Endothelial cell (in vitro differentiated cells): ENCODE data around the gene PRG2. TPM values are rescaled to one million over a fixed set of nuclear protein-coding genes. Genes with fewer than 3 reads are reported as not detected.
"Not testable (repeated sequence)": the region's sequence is repeated elsewhere in the genome, so short reads cannot be mapped to it uniquely, and the experiment has no call there.

Experiments
- DNase-seq: peaks from one replicate; pipeline ENCODE4 v3.0.0; 2021; ENCODE audit warnings: low spot score
- H3K27ac Mint-ChIP-seq: one replicate; pipeline ENCODE4 v1.8.0; 2021; ENCODE audit warnings: mixed read lengths, inconsistent platforms; ENCODE audit not compliant: unreplicated experiment
- H3K27me3 Mint-ChIP-seq: one replicate; pipeline ENCODE4 v1.8.0; 2021; ENCODE audit warnings: mild to moderate bottlenecking, moderate library complexity, mixed read lengths, inconsistent platforms; ENCODE audit not compliant: unreplicated experiment
- H3K36me3 Mint-ChIP-seq: one replicate; pipeline ENCODE4 v1.8.0; 2021; ENCODE audit warnings: mild to moderate bottlenecking, low read depth, mixed read lengths, inconsistent platforms; ENCODE audit not compliant: unreplicated experiment
- H3K4me1 Mint-ChIP-seq: one replicate; pipeline ENCODE4 v1.8.0; 2021; ENCODE audit warnings: mild to moderate bottlenecking, mixed read lengths, inconsistent platforms; ENCODE audit not compliant: unreplicated experiment
- H3K4me3 Mint-ChIP-seq: one replicate; pipeline ENCODE4 v1.8.0; 2021; ENCODE audit warnings: mild to moderate bottlenecking, mixed read lengths, inconsistent platforms; ENCODE audit not compliant: unreplicated experiment
- H3K9me3 Mint-ChIP-seq: one replicate; pipeline ENCODE4 v1.8.0; 2021; ENCODE audit warnings: mixed read lengths, inconsistent platforms; ENCODE audit not compliant: unreplicated experiment
- total RNA-seq: library from RNA; stranded (reverse); fragmentation: NEBNext Ultra II Directional; extraction: Animal tissue kit (Norgen Biotek cat#: 25700); gene quantifications from one replicate; pipeline ENCODE4 v1.2.1, GENCODE V29; 2021; ENCODE audit not compliant: unreplicated experiment
- TF ChIP-seq, protein P1 (sequence below): fragments of 200-600 bp; sonication (generic); IDR thresholded peaks from one replicate; pipeline ENCODE4 v1.5.0; 2021; ENCODE audit warnings: antibody characterized with exemption; ENCODE audit not compliant: unreplicated experiment

The PRG2 gene
- total RNA-seq, 1 donor from 2014 or later: not detected

DNA sequence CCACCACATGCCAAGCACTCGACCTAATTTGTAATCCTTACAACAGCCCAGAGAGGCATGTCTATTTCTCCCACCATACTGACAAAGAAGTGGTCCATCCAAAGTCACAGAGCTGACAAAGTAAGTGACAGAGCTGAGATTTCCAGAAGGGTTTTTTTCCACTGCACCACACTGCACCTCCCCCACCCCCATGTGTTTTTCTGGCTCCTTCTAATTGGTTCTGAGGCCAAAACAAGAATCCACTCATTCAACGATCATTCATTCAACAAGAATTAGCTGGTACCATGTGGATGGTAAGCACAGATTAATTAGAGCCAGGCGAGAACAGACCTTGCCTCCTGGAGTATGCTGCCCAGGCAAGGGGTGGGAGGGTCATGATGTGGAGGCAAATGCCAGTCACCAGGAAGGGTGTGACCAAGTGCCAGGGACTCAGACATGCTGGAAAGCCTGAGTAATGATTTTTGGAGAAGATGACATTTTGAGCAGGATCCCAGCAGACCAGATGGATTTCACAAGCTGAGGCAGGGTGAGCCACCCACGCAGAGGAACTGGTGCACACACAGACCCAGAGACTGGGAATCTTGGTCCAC lies 14.9 kb upstream of the PRG2 start:
- H3K27ac Mint-ChIP-seq: no peak overlapping the region
- DNase-seq: no peak
- peaks cover 23% of the 10 kb centered on the region for H3K4me1 Mint-ChIP-seq
- H3K27me3 Mint-ChIP-seq: peaks cover 2% of the 10 kb centered on the region
- peaks cover 13% of the 10 kb centered on the region for H3K36me3 Mint-ChIP-seq
- no peaks in the 10 kb centered on the region for H3K9me3 Mint-ChIP-seq
- no peak overlapping the region for H3K4me3 Mint-ChIP-seq
- TF ChIP-seq, protein P1, sequence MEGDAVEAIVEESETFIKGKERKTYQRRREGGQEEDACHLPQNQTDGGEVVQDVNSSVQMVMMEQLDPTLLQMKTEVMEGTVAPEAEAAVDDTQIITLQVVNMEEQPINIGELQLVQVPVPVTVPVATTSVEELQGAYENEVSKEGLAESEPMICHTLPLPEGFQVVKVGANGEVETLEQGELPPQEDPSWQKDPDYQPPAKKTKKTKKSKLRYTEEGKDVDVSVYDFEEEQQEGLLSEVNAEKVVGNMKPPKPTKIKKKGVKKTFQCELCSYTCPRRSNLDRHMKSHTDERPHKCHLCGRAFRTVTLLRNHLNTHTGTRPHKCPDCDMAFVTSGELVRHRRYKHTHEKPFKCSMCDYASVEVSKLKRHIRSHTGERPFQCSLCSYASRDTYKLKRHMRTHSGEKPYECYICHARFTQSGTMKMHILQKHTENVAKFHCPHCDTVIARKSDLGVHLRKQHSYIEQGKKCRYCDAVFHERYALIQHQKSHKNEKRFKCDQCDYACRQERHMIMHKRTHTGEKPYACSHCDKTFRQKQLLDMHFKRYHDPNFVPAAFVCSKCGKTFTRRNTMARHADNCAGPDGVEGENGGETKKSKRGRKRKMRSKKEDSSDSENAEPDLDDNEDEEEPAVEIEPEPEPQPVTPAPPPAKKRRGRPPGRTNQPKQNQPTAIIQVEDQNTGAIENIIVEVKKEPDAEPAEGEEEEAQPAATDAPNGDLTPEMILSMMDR: no peak

DNA sequence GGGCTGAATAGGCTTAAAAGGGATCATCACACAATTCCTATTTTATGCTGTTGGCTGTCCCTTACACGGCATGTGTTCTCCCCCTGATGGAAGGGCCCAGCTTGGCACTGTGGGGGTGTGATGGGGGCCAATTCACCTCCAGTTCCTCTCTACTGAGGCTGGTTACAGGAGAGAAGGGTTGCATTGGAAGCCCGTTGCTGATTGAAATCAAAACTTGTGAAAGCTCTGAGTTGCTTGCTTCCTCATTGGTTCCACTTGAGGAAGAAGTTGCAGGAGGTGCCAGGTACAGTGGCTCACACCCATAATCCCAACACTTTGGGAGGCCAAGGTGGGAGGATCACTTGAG lies 13.3 kb upstream of the PRG2 start:
- Mint-ChIP-seq H3K27me3 (peaks cover 2% of the 10 kb centered on the region), H3K4me1 (peaks cover 20% of the 10 kb centered on the region), H3K9me3 (no peaks in the 10 kb centered on the region), H3K4me3 (no peak overlapping the region), H3K36me3 (peaks cover 13% of the 10 kb centered on the region), H3K27ac (no peak overlapping the region)
- no peak for DNase-seq
- TF ChIP-seq, protein P1: no peak

DNA sequence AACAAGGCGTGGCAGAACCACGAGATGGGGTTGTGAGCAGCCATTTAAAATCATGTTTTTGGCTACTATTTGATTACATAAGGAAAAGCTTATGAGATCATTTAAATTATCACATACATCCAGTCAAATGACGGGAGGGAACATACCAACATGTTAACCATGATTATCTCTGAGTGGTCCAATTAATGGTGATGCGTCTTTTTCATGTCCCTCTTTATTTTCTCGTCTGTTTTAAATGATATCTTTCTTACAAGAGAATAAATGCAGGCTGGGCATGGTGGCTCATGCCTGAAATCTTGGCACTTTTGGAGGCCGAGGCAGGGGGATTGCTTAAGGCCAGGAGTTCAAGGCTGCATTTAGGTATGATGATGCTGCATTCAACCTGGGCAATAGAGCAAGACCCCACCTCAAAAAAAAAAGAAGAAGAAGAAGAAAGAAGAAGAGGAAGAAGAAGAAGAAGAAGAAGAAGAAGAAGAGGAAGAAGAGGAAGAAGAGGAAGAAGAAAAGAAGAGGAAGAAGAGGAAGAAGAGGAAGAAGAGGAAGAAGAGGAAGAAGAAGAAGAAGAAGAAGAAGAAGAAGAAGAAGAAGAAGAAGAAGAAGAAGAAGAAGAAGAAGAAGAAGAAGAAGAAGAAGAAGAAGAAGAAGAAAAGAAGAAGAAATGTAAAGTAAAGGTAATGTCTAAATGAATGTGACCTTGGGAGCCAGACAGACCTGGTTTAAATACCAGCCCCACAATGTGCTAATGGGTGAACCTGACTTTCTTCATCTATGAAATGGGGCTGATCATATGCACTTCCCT lies 12.8 kb upstream of the PRG2 start:
- H3K27me3 Mint-ChIP-seq, H3K9me3 Mint-ChIP-seq, DNase-seq, H3K27ac Mint-ChIP-seq, H3K4me3 Mint-ChIP-seq: not testable (repeated sequence)
- peaks cover 13% of the 10 kb centered on the region for H3K36me3 Mint-ChIP-seq
- H3K4me1 Mint-ChIP-seq: peaks cover 20% of the 10 kb centered on the region

DNA sequence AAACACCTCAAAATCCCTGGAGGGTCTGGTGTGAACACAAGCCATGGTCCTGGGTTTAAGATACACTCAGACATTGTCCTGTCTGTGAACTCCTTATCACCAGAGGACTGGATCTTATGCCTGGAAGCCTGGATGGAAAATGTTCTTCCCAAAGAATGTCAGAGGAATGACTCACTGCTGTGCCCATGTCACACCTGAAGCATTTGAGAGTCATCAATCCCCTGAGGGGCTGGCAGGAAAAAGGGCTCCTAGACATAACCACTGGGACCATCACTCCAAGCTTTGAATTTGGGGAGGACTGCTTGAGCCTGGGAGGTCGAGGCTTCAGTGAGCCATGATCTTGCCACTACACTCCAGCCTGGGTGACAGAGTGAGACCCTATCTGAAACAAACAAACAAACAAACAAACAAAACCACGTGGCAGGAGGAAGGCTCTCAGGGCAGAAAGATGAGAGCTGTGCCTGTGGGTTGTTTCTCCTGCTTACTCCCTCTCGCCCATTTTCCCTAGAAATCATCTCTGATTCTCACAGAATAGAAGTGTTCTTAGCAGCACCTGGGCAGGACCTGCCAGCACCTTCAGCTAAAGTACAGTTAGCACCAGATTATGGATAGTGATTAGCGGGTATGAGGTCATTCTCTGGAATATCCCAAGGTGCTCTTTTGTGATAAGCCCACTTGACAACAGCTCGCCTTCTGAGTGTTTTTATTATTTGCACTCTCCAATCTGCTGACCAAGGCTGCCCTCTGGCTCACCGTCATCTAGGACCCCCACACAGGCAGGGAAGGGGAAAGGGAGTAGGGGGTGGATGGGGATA lies 11.9 kb upstream of the PRG2 start:
- H3K27me3 Mint-ChIP-seq: peaks cover 2% of the 10 kb centered on the region

DNA sequence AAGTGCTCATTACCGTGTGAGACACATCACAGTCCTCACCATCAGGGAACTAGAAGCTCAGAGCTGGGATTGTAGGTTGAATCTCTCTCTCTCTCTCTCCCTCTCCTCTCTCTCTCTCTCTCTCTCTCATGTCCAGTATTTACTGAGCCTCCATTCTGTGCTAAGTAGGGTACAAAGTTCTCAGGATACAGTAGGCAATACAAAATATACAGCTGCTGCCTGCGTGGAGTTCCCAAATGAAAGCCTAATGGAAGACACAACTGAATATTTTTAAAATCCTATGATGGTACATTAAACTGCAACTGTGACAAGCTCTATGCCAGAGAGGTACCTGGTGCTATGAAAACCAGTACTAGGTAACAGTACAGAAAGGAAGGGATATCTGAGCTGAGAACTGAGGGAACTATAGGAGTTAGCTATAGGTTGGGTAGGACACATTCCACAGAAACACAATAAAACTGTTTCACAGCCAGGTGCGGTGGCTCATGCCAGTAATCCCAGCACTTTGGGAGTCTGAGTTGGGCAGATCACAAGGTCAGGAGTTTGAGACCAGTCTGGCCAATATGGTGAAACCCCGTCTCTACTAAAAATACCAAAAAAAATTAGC lies 9.6 kb upstream of the PRG2 start:
- H3K4me1 Mint-ChIP-seq: no peaks in the 10 kb centered on the region
- no peak overlapping the region for H3K4me3 Mint-ChIP-seq

More for the DNA sequence above, 11.9 kb upstream of the PRG2 start:
- H3K4me1 Mint-ChIP-seq: peaks cover 17% of the 10 kb centered on the region
- H3K4me3 Mint-ChIP-seq: no peak overlapping the region
- TF ChIP-seq, protein P1: no peak
- no peak overlapping the region for H3K27ac Mint-ChIP-seq
- H3K36me3 Mint-ChIP-seq: peaks cover 6% of the 10 kb centered on the region
- H3K9me3 Mint-ChIP-seq: no peaks in the 10 kb centered on the region
- no peak for DNase-seq

More for the DNA sequence above, 9.6 kb upstream of the PRG2 start:
- H3K27me3 Mint-ChIP-seq: peaks cover 2% of the 10 kb centered on the region
- H3K9me3 Mint-ChIP-seq: no peaks in the 10 kb centered on the region
- TF ChIP-seq, protein P1: no peak
- no peak for DNase-seq
- no peak overlapping the region for H3K27ac Mint-ChIP-seq
- no peaks in the 10 kb centered on the region for H3K36me3 Mint-ChIP-seq
